A549 (cell line): ENCODE results near the gene LAMP5. TPM values are rescaled to one million over a fixed set of nuclear protein-coding genes. Genes with fewer than 3 reads are reported as not detected.

Experiments used
- ATAC-seq, 2 experiments: fragments of 200-7000 bp in 1 of 2; fragments of >200 bp in 1 of 2; cut with Nextera tagmentation in 1 of 2; cut with Tn5 transposase in 1 of 2; 3 replicates each; pipeline versions ENCODE4 v1.8.0 to v1.9.1; 2018 to 2020; ENCODE audit warnings: mild to moderate bottlenecking in 1 of 2, moderate library complexity in 1 of 2
- CTCF ChIA-PET: fragments of 300-600 bp; sonication (Branson Sonifier 250); formaldehyde crosslinking; extraction: SDS; loops from one replicate; lab custom pipeline; 2021; ENCODE audit warnings: antibody characterized with exemption, inconsistent platforms; lab: Yijun Ruan, JAX
- POLR2A ChIA-PET: fragments of 350-600 bp; formaldehyde crosslinking; extraction: SDS; loops from one replicate; lab custom pipeline; 2021; ENCODE audit warnings: antibody characterized with exemption, inconsistent platforms; lab: Yijun Ruan, JAX
- DNase-seq, 2 experiments: peaks; one replicate each; pipeline versions ENCODE4 v3.0.0 to v3.0.0-alpha.2; 2011 to 2016; ENCODE audit warnings: low read depth in 1 of 2, low spot score in 1 of 2
- FAIRE-seq: peaks from 2 replicates; lab custom pipeline; 2011; peaks lifted over from hg19 to GRCh38; lab: Jason Lieb, UNC
- H3K27ac ChIP-seq, 2 experiments: fragments of >200 bp; sonication (Bioruptor Twin); formaldehyde crosslinking; 3 replicates each; pipeline ENCODE4 v1.5.1; 2016 to 2017
- H3K4me1 ChIP-seq: fragments of >200 bp; sonication (Bioruptor Twin); formaldehyde crosslinking; 3 replicates; pipeline ENCODE4 v1.6.1; 2016
- H3K4me2 ChIP-seq: fragments of >200 bp; sonication (Bioruptor Twin); formaldehyde crosslinking; 3 replicates; pipeline ENCODE4 v1.6.1; 2016
- H3K4me3 ChIP-seq: fragments of >200 bp; sonication (Bioruptor Twin); formaldehyde crosslinking; 3 replicates; pipeline ENCODE4 v1.5.1; 2016
- H3K9me3 ChIP-seq: fragments of >200 bp; sonication (Bioruptor Twin); formaldehyde crosslinking; 3 replicates; pipeline ENCODE4 v1.6.1; 2016
- CBX8 ChIP-seq: fragments of 200-600 bp; sonication (generic); IDR thresholded peaks from 2 replicates; pipeline ENCODE4 v1.6.1; 2016
- CHD4 ChIP-seq: fragments of 200-600 bp; sonication (generic); IDR thresholded peaks from 2 replicates; pipeline ENCODE4 v1.6.1; 2016; ENCODE audit warnings: antibody characterized with exemption, mild to moderate bottlenecking, borderline replicate concordance
- E2F6 ChIP-seq: IDR thresholded peaks from 2 replicates; pipeline ENCODE4 v1.6.1; 2012; ENCODE audit warnings: low read depth, borderline replicate concordance
- EHF ChIP-seq: fragments of 250-450 bp; sonication (Bioruptor Pico); IDR thresholded peaks from 2 replicates; pipeline ENCODE4 v1.5.0; 2020; ENCODE audit warnings: mild to moderate bottlenecking
- FOSL2 ChIP-seq, 2 experiments: fragments of 450-650 bp in 1 of 2; fragments of >200 bp in 1 of 2; sonication (Bioruptor Twin) in 1 of 2; formaldehyde crosslinking; IDR thresholded peaks; 2 replicates each; pipeline versions ENCODE4 v1.5.0 to v1.6.1; 2016 to 2020; ENCODE audit warnings: mild to moderate bottlenecking in 1 of 2, moderate library complexity in 1 of 2
- HDAC2 ChIP-seq: fragments of 200-600 bp; sonication (generic); IDR thresholded peaks from 2 replicates; pipeline ENCODE4 v1.6.1; 2016
- HEYL ChIP-seq: fragments of 250-450 bp; sonication (Bioruptor Pico); IDR thresholded peaks from 2 replicates; pipeline ENCODE4 v1.8.0; 2021; ENCODE audit warnings: mild to moderate bottlenecking, moderate library complexity
- HOXB13 ChIP-seq: fragments of 250-450 bp; sonication (Bioruptor Pico); IDR thresholded peaks from 2 replicates; pipeline ENCODE4 v1.5.0; 2020; ENCODE audit warnings: low read depth, mild to moderate bottlenecking, moderate library complexity
- KDM1A ChIP-seq: fragments of 200-600 bp; sonication (generic); IDR thresholded peaks from 2 replicates; pipeline ENCODE4 v1.6.1; 2016; ENCODE audit warnings: low read depth, mild to moderate bottlenecking
- MYC ChIP-seq: IDR thresholded peaks from 2 replicates; pipeline ENCODE4 v1.6.1; 2012; ENCODE audit warnings: mild to moderate bottlenecking, inconsistent platforms, low read length, improper control_type of control experiment, borderline replicate concordance
- NFE2L2 ChIP-seq: fragments of 150-350 bp; conservative IDR thresholded peaks from 2 replicates; pipeline ENCODE4 v1.6.1; 2014; ENCODE audit warnings: low read length
- NPAS2 ChIP-seq: fragments of 250-450 bp; sonication (Bioruptor Pico); IDR thresholded peaks from 2 replicates; pipeline ENCODE4 v1.8.0; 2022; ENCODE audit warnings: mild to moderate bottlenecking, moderate library complexity, borderline replicate concordance
- RARB ChIP-seq: fragments of 250-450 bp; sonication (Bioruptor Pico); IDR thresholded peaks from 2 replicates; pipeline ENCODE4 v1.8.0; 2021; ENCODE audit warnings: mild to moderate bottlenecking, moderate library complexity
- RNF2 ChIP-seq: fragments of 200-600 bp; sonication (generic); IDR thresholded peaks from 2 replicates; pipeline ENCODE4 v1.6.1; 2016; ENCODE audit warnings: low read depth, mild to moderate bottlenecking, antibody characterized with exemption, moderate library complexity, borderline replicate concordance
- SMC3 ChIP-seq: fragments of >200 bp; sonication (Bioruptor Twin); formaldehyde crosslinking; IDR thresholded peaks from 3 replicates; pipeline ENCODE4 v1.6.1; 2018; ENCODE audit warnings: inconsistent platforms
- TFCP2L1 ChIP-seq: fragments of 250-450 bp; sonication (Bioruptor Pico); IDR thresholded peaks from 2 replicates; pipeline ENCODE4 v1.5.0; 2021; ENCODE audit warnings: mild to moderate bottlenecking
- USF2 ChIP-seq: fragments of 450-650 bp; IDR thresholded peaks from 2 replicates; pipeline ENCODE4 v1.6.1; 2014; ENCODE audit warnings: antibody characterized with exemption
- WGBS: methylation state at CpG from one replicate; pipeline ENCODE4 v1.1.6; 2017; ENCODE audit errors: missing lambda C conversion rate; 5-methylcytosine and 5-hydroxymethylcytosine counted together
- polyA plus RNA-seq, 4 experiments: library from polyadenylated mRNA; depleted of rRNA in 3 of 4; stranded (reverse); fragments of >200 nt; fragmentation: RNase III in 1 of 4; extraction: RNeasy Plus Mini Kit Qiagen cat#74134 plus additional on column Dnase treatment in 1 of 4; gene quantifications; 2 replicates in 3 of 4; 3 replicates in 1 of 4; pipeline ENCODE4 v1.2.3, GENCODE V29; 2011 to 2017

Gene LAMP5
- polyA plus RNA-seq, 2 of the 4 experiments (the other 2 are of a cell fraction), result 0.04 to 0.12 TPM

DNA sequence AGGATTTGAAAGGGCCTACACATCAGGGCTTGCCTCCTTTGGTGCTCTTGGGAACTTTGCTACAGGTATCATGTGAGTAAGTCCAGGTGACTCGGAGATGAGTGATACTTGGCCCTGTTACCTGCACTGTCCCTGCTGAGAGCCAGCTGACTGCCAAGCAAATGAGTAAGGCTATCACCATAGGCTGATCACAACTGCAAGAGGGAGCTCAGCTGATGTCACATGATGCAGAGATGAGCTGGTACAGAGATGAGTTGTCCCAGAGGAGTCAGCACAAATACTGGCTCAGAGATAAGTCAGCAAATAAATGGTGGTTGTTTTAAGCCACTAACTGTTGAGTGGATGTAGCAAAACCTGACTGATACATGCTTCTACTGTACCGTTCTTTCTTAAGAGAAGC lies 41.4 kb downstream of the LAMP5 start:
- peak; percentile 40 for TF ChIP-seq USF2
- TF ChIP-seq RNF2, result no peak
- ATAC-seq, result peak; percentile 58 to 81; a peak in 5 of 6 replicates
- H3K4me2 ChIP-seq, result no peak overlapping the region
- H3K4me3 ChIP-seq, result no peak overlapping the region
- 34% methylated on average over 2 of the region's 2 CpGs for WGBS
- CTCF ChIA-PET, result interaction anchor here (0.7 to 2.5 kb wide), 2 partner anchors 54 to 62 kb away, joined by 3 to 7 read pairs; no protein-coding TSS in a partner anchor
- POLR2A ChIA-PET, result no interaction called here
- no peaks in the 10 kb centered on the region for H3K9me3 ChIP-seq
- FAIRE-seq, result peak; percentile 61
- peaks cover 7% of the 10 kb centered on the region for H3K4me1 ChIP-seq
- H3K27ac ChIP-seq, result no peak overlapping the region
- DNase-seq, result peak in 1 of 2 experiments; percentile 18

- no peak overlapping the region for H3K27ac ChIP-seq
- ATAC-seq, result no peak
- CTCF ChIA-PET, result interaction anchor here (0.6 to 1.4 kb wide), 4 partner anchors 15 to 496 kb away, joined by 3 to 5 read pairs (median 4); no protein-coding TSS in a partner anchor
Observed at GRCh38 chr20:9557411-9557810, 43.0 kb downstream of the LAMP5 start.

DNA sequence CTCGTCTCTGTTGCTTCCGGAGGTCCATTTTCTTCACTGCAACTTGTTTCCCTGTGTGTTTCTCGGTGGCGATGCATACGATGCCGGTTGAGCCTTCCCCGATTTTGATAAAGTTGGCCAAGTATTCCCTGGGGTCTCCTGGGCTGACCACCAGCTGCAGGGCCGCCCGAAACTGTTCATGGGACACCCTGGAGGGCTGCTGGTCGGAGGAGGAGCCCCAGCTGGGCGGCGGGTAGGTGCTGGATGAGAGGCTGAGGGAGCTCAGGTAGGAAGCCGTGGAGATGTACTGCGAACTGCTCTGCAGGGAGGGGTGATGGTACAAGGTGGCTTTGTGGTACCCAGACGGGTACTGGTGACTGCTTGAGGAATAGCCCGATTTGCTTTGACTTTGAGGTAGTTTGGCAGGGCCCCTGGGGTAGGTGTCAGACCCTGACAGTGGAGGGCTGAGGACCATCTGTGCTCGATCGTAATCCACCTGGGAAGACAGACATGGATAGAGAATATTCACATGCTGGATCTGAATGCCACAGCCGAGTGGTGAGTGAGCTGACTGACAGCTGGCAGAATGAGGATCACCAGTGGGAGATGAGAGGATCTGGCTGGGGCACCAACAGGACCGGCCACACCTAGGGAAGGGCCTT lies 51.6 kb downstream of the LAMP5 start:
- no peaks in the 10 kb centered on the region for H3K4me1 ChIP-seq
- ATAC-seq (no peak), DNase-seq (no peak), FAIRE-seq (no peak)
- TF ChIP-seq RARB (CRISPR knock-in tag), result no peak
- TF ChIP-seq KDM1A, result no peak
- TF ChIP-seq MYC, result no peak
- no peak for TF ChIP-seq HOXB13
- TF ChIP-seq EHF, result no peak
- TF ChIP-seq NPAS2 (CRISPR knock-in tag), result no peak
- H3K4me3 ChIP-seq, result no peak overlapping the region
- POLR2A ChIA-PET, result no interaction called here
- 66% methylated on average over 20 of the region's 20 CpGs for WGBS
- no peak overlapping the region for H3K27ac ChIP-seq
- H3K9me3 ChIP-seq, result no peaks in the 10 kb centered on the region
- CTCF ChIA-PET, result interaction anchor here (1.2 to 3.1 kb wide), 3 partner anchors 12 to 158 kb away, joined by 3 to 9 read pairs (median 3); no protein-coding TSS in a partner anchor
- no peak overlapping the region for H3K4me2 ChIP-seq

More at GRCh38 chr20:9557411-9557810, 43.0 kb downstream of the LAMP5 start:
- Histone ChIP-seq H3K9me3 (no peaks in the 10 kb centered on the region), H3K4me1 (peaks cover 2% of the 10 kb centered on the region), H3K4me2 (no peak overlapping the region), H3K4me3 (no peak overlapping the region)
- 83% methylated on average over 4 of the region's 4 CpGs for WGBS
- POLR2A ChIA-PET, result no interaction called here
- TF ChIP-seq NFE2L2, result no peak
- FAIRE-seq (no peak), DNase-seq (no peak)

GRCh38 chr20:9566977-9567376 lies 52.6 kb downstream of the LAMP5 start:
- no peak for TF ChIP-seq HDAC2
- TF ChIP-seq E2F6, result no peak
- TF ChIP-seq CHD4, result no peak
- no peak for TF ChIP-seq SMC3
- no peak for TF ChIP-seq FOSL2 (IDR thresholded peaks at IDR 0.05)
- TF ChIP-seq FOSL2 (CRISPR knock-in tag; IDR thresholded peaks at IDR 0.05), result no peak
- TF ChIP-seq HEYL (CRISPR knock-in tag), result no peak
- TF ChIP-seq USF2, result no peak
- no peak for TF ChIP-seq CBX8
- no peak for TF ChIP-seq TFCP2L1 (CRISPR knock-in tag)
- WGBS, result 37% methylated on average over 1 of the region's 1 CpG
- ChIA-PET CTCF (interaction anchor here (3.1 kb wide), 1 partner anchor 159 kb away, joined by 9 read pairs; no protein-coding TSS in a partner anchor), POLR2A (no interaction called here)
- H3K4me2 ChIP-seq, result no peak overlapping the region
- ATAC-seq (peak in 1 of 2 experiments; percentile 33; a peak in 1 of 6 replicates), DNase-seq (no peak), FAIRE-seq (no peak)
- no peak overlapping the region for H3K27ac ChIP-seq
- H3K4me3 ChIP-seq, result no peak overlapping the region
- H3K4me1 ChIP-seq, result no peaks in the 10 kb centered on the region
- H3K9me3 ChIP-seq, result no peaks in the 10 kb centered on the region
